AG09319 (cell line): ENCODE results near the gene CDH4.

Source experiments
- DNase-seq: peaks from one replicate; pipeline ENCODE4 v3.0.0-alpha.2; 2010; ENCODE audit warnings: low read depth; ENCODE audit errors: extremely low read depth
- CTCF ChIP-seq: IDR thresholded peaks from 2 replicates; pipeline ENCODE4 v1.5.1; 2011; ENCODE audit warnings: low read depth, mild to moderate bottlenecking, inconsistent platforms, low read length, moderate library complexity

The CDH4 gene

GRCh38 chr20:61649105-61649859, 397.2 kb downstream of the CDH4 start:
- no peak for DNase-seq
- no peak for TF ChIP-seq CTCF

- no peak for TF ChIP-seq CTCF
- DNase-seq = no peak
These were observed 397.8 kb downstream of the CDH4 start for GRCh38 chr20:61649860-61650162.

- no peak for DNase-seq
- no peak for TF ChIP-seq CTCF
These were observed 399.1 kb downstream of the CDH4 start for GRCh38 chr20:61650912-61651733.

GRCh38 chr20:61652146-61652545, 400.1 kb downstream of the CDH4 start:
- no peak for TF ChIP-seq CTCF
- DNase-seq = no peak

- no peak for TF ChIP-seq CTCF
- no peak for DNase-seq
These were observed 402.7 kb downstream of the CDH4 start for GRCh38 chr20:61654726-61655125.

- DNase-seq = no peak
- no peak for TF ChIP-seq CTCF
These were observed 403.5 kb downstream of the CDH4 start for GRCh38 chr20:61655591-61655990.

- no peak for DNase-seq
- no peak for TF ChIP-seq CTCF
These were observed 404.1 kb downstream of the CDH4 start for GRCh38 chr20:61656198-61656597.
